GM23338 (cell line): Measurements from ENCODE around the gene SCTR. TPM values are rescaled to one million over a fixed set of nuclear protein-coding genes. Genes with fewer than 3 reads are reported as not detected.

Source experiments
- ATAC-seq: fragments of 200-7000 bp; cut with Tn5 transposase; 3 replicates; pipeline ENCODE4 v1.9.1; 2020
- DNase-seq: peaks from one replicate; pipeline ENCODE4 v3.0.0-alpha.2; 2015; ENCODE audit warnings: low spot score
- H2AFZ ChIP-seq: fragments of 200-600 bp; sonication (generic); 2 replicates; pipeline ENCODE4 v1.8.0; 2016; ENCODE audit warnings: antibody characterized with exemption, mild to moderate bottlenecking, moderate library complexity
- H3F3A ChIP-seq: fragments of 200-600 bp; sonication (generic); replicated peaks from 2 replicates; pipeline ENCODE4 v1.8.0; 2017; ENCODE audit warnings: antibody characterized with exemption, mixed run types, low read depth
- H3K27ac ChIP-seq: fragments of 200-600 bp; sonication (generic); 2 replicates; pipeline ENCODE4 v1.6.1; 2016; ENCODE audit warnings: low read depth
- H3K27me3 ChIP-seq: fragments of 200-600 bp; sonication (generic); 2 replicates; pipeline ENCODE4 v1.8.0; 2016; ENCODE audit warnings: mild to moderate bottlenecking, mixed run types, moderate library complexity; ENCODE audit not compliant: insufficient read depth
- H3K36me3 ChIP-seq: fragments of 200-600 bp; sonication (generic); 2 replicates; pipeline ENCODE4 v1.8.0; 2016; ENCODE audit warnings: mild to moderate bottlenecking; ENCODE audit not compliant: insufficient read depth
- H3K4me1 ChIP-seq: fragments of 200-600 bp; sonication (generic); 2 replicates; pipeline ENCODE4 v1.8.0; 2016; ENCODE audit warnings: mild to moderate bottlenecking, moderate library complexity; ENCODE audit not compliant: insufficient read depth
- H3K4me2 ChIP-seq: fragments of 200-600 bp; sonication (generic); 2 replicates; pipeline ENCODE4 v1.7.1; 2017; ENCODE audit warnings: mixed run types
- H3K4me3 ChIP-seq: fragments of 200-600 bp; sonication (generic); 2 replicates; pipeline ENCODE4 v1.6.1; 2016; ENCODE audit warnings: mixed run types
- H3K79me2 ChIP-seq: fragments of 200-600 bp; sonication (generic); replicated peaks from 2 replicates; pipeline ENCODE4 v1.8.0; 2017; ENCODE audit warnings: mild to moderate bottlenecking; ENCODE audit not compliant: insufficient read depth
- H3K9me2 ChIP-seq: fragments of 200-600 bp; sonication (generic); 2 replicates; pipeline ENCODE4 v1.8.0; 2017; ENCODE audit not compliant: insufficient read depth
- H4K20me1 ChIP-seq: fragments of 200-600 bp; sonication (generic); replicated peaks from 2 replicates; pipeline ENCODE4 v1.8.0; 2017; ENCODE audit warnings: mild to moderate bottlenecking; ENCODE audit not compliant: insufficient read depth
- H3K27ac Mint-ChIP-seq: 2 replicates; pipeline ENCODE4 v1.8.0; 2020; ENCODE audit warnings: inconsistent platforms, mild to moderate bottlenecking, moderate library complexity, mixed read lengths
- H3K27me3 Mint-ChIP-seq: 3 replicates; pipeline ENCODE4 v1.8.0; 2022; ENCODE audit warnings: low read depth, mild to moderate bottlenecking, moderate library complexity, mixed read lengths, inconsistent platforms; ENCODE audit not compliant: insufficient read depth, poor library complexity
- H3K36me3 Mint-ChIP-seq: 3 replicates; pipeline ENCODE4 v1.8.0; 2021; ENCODE audit warnings: low read depth, mild to moderate bottlenecking, inconsistent platforms, moderate library complexity, mixed read lengths
- H3K4me1 Mint-ChIP-seq: 3 replicates; pipeline ENCODE4 v1.8.0; 2020; ENCODE audit warnings: mild to moderate bottlenecking, inconsistent platforms, mixed read lengths
- H3K4me3 Mint-ChIP-seq: 3 replicates; pipeline ENCODE4 v1.8.0; 2021; ENCODE audit warnings: moderate library complexity, mild to moderate bottlenecking, inconsistent platforms, mixed read lengths
- H3K9me3 Mint-ChIP-seq: 3 replicates; pipeline ENCODE4 v1.8.0; 2020; ENCODE audit warnings: moderate library complexity, mild to moderate bottlenecking, inconsistent platforms, mixed read lengths
- CTCF ChIP-seq, 2 experiments: fragments of 200-600 bp in 1 of 2; sonication (generic) in 1 of 2; conservative IDR thresholded peaks; 2 replicates each; pipeline versions ENCODE4 v1.5.1 to v1.6.1; 2016 to 2017; ENCODE audit warnings: antibody characterized with exemption in 2 of 2, low read depth in 2 of 2, mild to moderate bottlenecking in 2 of 2, moderate library complexity in 1 of 2
- ETS1 ChIP-seq: IDR thresholded peaks from 2 replicates; pipeline ENCODE4 v1.6.1; 2016; ENCODE audit warnings: antibody characterized with exemption
- EZH2 ChIP-seq: fragments of 200-600 bp; sonication (generic); IDR thresholded peaks from one replicate; pipeline ENCODE4 v1.8.0; 2017; ENCODE audit warnings: antibody characterized with exemption, mild to moderate bottlenecking, low read depth; ENCODE audit not compliant: unreplicated experiment
- EZH2phosphoT487 ChIP-seq: fragments of 200-600 bp; sonication (generic); IDR thresholded peaks from one replicate; pipeline ENCODE4 v1.8.1; 2018; ENCODE audit warnings: antibody characterized with exemption; ENCODE audit not compliant: unreplicated experiment
- JUNB ChIP-seq: IDR thresholded peaks from one replicate; pipeline ENCODE4 v1.6.1; 2016; ENCODE audit warnings: antibody characterized with exemption; ENCODE audit not compliant: unreplicated experiment
- STAT1 ChIP-seq: IDR thresholded peaks from one replicate; pipeline ENCODE4 v1.6.1; 2016; ENCODE audit warnings: antibody characterized with exemption; ENCODE audit not compliant: unreplicated experiment
- ZNF114 ChIP-seq: fragments of 250-450 bp; sonication (Bioruptor Pico); IDR thresholded peaks from 2 replicates; pipeline ENCODE4 v1.5.0; 2020; ENCODE audit warnings: mild to moderate bottlenecking, moderate library complexity
- polyA plus RNA-seq: library from polyadenylated mRNA; unstranded; fragments of >200 nt; fragmentation: Nextera tagmentation; extraction: Ambion mirVana; gene quantifications from 2 replicates; pipeline ENCODE4 v1.2.1, GENCODE V29; 2016
- total RNA-seq: library from RNA; depleted of rRNA; stranded (reverse); fragments of >200 nt; shearing (Covaris generic); gene quantifications from 2 replicates; pipeline ENCODE4 v1.2.3, GENCODE V29; 2014

Gene SCTR
- total and polyA plus RNA-seq, 2 experiments from 2014 or later, result not detected

- DNase-seq, result peak; percentile 75
- Histone ChIP-seq H3F3A (0 out of 2 replicates have a peak, but pooled peaks cover 7% of the 10 kb centered on the region), H3K27ac (no peak overlapping the region), H3K79me2 (peaks cover 40% of the 10 kb centered on the region), H4K20me1 (no peaks in the 10 kb centered on the region), H2AFZ (no peak overlapping the region), H3K4me2 (peak overlapping the region; percentile 98), H3K4me3 (peak overlapping the region; percentile 95), H3K27me3 (0 out of 2 replicates have a peak, but pooled peaks cover 7% of the 10 kb centered on the region), H3K36me3 (no peaks in the 10 kb centered on the region), H3K9me2 (no peaks in the 10 kb centered on the region), H3K4me1 (peaks cover 41% of the 10 kb centered on the region)
- Mint-ChIP-seq H3K9me3 (no peaks in the 10 kb centered on the region), H3K36me3 (peaks cover 17% of the 10 kb centered on the region; the same call in 2 of the 3 replicates), H3K4me3 (peak overlapping the region; percentile 90), H3K27ac (no peak overlapping the region; the same call in 1 of the 2 replicates), H3K4me1 (peaks cover 48% of the 10 kb centered on the region), H3K27me3 (peaks cover 18% of the 10 kb centered on the region)
- peak; percentile 18 for ATAC-seq
- no peak for TF ChIP-seq EZH2
- no peak for TF ChIP-seq STAT1
- TF ChIP-seq JUNB, result no peak
- TF ChIP-seq ZNF114, result no peak
- TF ChIP-seq EZH2phosphoT487, result no peak
Observed at GRCh38 chr2:119432851-119433522, 91.3 kb downstream of the SCTR start.

GRCh38 chr2:119431976-119432850 is 92.1 kb downstream of the SCTR start:
- H3F3A ChIP-seq, result 0 out of 2 replicates have a peak, but pooled peaks cover 7% of the 10 kb centered on the region
- TF ChIP-seq ETS1, result 0 out of 2 replicates have a peak, but pooled peaks have one; percentile 45
- no peak for TF ChIP-seq CTCF (conservative IDR thresholded peaks at IDR 0.05; ENCODE audit: low read depth in 2 of 2)
- TF ChIP-seq EZH2, result no peak
- TF ChIP-seq JUNB, result no peak
- no peaks in the 10 kb centered on the region; the same call in 2 of the 3 replicates for H3K9me3 Mint-ChIP-seq
- H2AFZ ChIP-seq, result no peak overlapping the region
- H3K27me3 Mint-ChIP-seq, result peaks cover 18% of the 10 kb centered on the region
- H3K4me3 ChIP-seq, result peak overlapping the region; percentile 95
- peak overlapping the region; percentile 98 for H3K4me2 ChIP-seq
- DNase-seq, result peak; percentile 57
- H3K4me1 Mint-ChIP-seq, result peaks cover 55% of the 10 kb centered on the region
- H3K9me2 ChIP-seq, result no peaks in the 10 kb centered on the region
- H3K27ac ChIP-seq, result peak overlapping the region; percentile 81
- peaks cover 48% of the 10 kb centered on the region for H3K4me1 ChIP-seq
- 0 out of 2 replicates have a peak, but pooled peaks cover 8% of the 10 kb centered on the region for H3K27me3 ChIP-seq
- H3K4me3 Mint-ChIP-seq, result peak overlapping the region; percentile 90
- peaks cover 11% of the 10 kb centered on the region; the same call in 2 of the 3 replicates for H3K36me3 Mint-ChIP-seq
- H3K79me2 ChIP-seq, result peaks cover 40% of the 10 kb centered on the region
- peak; percentile 20 for ATAC-seq
- peak overlapping the region; percentile 71 for H3K27ac Mint-ChIP-seq
- no peaks in the 10 kb centered on the region for H3K36me3 ChIP-seq
- H4K20me1 ChIP-seq, result no peaks in the 10 kb centered on the region
